HG03571 (cell line): ENCODE data around the gene USP17L17.
"Not testable (repeated sequence)": the region's sequence is repeated elsewhere in the genome, so short reads cannot be mapped to it uniquely, and the experiment has no call there.

Experiments
- ATAC-seq: cut with Tn5 transposase; IDR thresholded peaks from one replicate; pipeline ENCODE4 v1.9.1; 2021; ENCODE audit not compliant: unreplicated experiment

Gene USP17L17, protein sequence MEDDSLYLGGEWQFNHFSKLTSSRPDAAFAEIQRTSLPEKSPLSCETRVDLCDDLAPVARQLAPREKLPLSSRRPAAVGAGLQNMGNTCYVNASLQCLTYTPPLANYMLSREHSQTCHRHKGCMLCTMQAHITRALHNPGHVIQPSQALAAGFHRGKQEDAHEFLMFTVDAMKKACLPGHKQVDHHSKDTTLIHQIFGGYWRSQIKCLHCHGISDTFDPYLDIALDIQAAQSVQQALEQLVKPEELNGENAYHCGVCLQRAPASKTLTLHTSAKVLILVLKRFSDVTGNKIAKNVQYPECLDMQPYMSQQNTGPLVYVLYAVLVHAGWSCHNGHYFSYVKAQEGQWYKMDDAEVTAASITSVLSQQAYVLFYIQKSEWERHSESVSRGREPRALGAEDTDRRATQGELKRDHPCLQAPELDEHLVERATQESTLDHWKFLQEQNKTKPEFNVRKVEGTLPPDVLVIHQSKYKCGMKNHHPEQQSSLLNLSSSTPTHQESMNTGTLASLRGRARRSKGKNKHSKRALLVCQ

DNA sequence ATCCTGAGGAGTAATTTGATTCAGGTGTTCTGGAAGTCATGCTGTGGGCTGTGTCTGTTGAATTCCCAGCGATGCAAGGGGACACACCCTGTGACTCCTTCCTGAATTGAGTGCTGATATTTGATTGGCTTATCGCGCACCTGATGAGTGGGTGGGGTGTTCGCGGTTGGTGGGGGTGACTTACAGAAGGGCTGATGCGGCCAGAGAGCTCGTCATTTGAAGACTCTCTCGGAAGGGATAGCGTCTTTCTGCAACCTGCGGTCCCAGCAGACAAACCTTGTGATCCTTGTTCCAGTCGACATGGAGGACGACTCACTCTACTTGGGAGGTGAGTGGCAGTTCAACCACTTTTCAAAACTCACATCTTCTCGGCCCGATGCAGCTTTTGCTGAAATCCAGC is at the start of gene USP17L17:
TSS of gene USP17L17 (plus strand) at position 301 of the 400 bp plus-strand sequence. CDS start at position 301, 0 bp downstream.
- not testable (repeated sequence) for ATAC-seq

DNA sequence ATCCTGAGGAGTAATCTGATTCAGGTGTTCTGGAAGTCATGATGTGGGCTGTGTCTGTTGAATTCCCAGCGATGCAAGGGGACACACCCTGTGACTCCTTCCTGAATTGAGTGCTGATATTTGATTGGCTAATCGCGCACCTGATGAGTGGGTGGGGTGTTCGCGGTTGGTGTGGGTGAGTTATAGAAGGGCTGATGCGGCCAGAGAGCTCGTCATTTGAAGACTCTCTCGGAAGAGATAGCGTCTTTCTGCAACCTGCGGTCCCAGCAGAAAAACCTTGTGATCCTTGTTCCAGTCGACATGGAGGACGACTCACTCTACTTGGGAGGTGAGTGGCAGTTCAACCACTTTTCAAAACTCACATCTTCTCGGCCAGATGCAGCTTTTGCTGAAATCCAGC is 33.3 kb upstream of the USP17L17 start, which contains the start of gene USP17L10:
TSS of gene USP17L10 (plus strand) at position 301 of the 400 bp plus-strand sequence. CDS start at position 301, 0 bp downstream.
- not testable (repeated sequence) for ATAC-seq

DNA sequence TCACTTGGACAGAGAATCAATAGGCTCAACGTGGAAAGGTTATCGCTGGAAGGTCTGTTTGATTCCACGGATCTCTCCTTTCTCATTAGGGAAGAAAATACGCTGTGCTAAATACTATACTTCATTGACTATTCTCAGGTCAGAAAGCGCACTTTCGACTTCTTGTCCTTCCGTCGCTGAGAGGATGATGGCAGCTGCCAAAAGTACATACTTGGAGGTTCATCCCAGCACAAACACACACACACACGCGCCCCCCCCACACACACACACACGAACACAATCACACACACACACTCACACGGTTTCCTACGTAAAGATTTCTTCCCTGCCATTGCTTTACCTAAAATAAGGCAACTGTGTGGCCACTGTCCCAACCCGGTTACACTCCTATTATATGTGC is 29.0 kb upstream of the USP17L17 start:
- not testable (repeated sequence) for ATAC-seq

DNA sequence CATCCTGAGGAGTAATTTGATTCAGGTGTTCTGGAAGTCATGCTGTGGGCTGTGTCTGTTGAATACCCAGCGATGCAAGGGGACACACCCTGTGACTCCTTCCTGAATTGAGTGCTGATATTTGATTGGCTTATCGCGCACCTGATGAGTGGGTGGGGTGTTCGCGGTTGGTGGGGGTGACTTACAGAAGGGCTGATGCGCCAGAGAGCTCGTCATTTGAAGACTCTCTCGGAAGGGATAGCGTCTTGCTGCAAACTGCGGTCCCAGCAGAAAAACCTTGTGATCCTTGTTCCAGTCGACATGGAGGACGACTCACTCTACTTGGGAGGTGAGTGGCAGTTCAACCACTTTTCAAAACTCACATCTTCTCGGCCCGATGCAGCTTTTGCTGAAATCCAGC is 28.6 kb upstream of the USP17L17 start, which contains the start of gene USP17L11:
TSS of gene USP17L11 (plus strand) at position 301 of the 400 bp plus-strand sequence. CDS start at position 301, 0 bp downstream.
- ATAC-seq, result not testable (repeated sequence)

DNA sequence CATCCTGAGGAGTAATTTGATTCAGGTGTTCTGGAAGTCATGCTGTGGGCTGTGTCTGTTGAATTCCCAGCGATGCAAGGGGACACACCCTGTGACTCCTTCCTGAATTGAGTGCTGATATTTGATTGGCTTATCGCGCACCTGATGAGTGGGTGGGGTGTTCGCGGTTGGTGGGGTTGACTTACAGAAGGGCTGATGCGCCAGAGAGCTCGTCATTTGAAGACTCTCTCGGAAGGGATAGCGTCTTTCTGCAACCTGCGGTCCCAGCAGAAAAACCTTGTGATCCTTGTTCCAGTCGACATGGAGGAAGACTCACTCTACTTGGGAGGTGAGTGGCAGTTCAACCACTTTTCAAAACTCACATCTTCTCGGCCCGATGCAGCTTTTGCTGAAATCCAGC is 23.8 kb upstream of the USP17L17 start, which contains the start of gene USP17L12:
TSS of gene USP17L12 (plus strand) at position 301 of the 400 bp plus-strand sequence. CDS start at position 301, 0 bp downstream.
- ATAC-seq, result not testable (repeated sequence)

DNA sequence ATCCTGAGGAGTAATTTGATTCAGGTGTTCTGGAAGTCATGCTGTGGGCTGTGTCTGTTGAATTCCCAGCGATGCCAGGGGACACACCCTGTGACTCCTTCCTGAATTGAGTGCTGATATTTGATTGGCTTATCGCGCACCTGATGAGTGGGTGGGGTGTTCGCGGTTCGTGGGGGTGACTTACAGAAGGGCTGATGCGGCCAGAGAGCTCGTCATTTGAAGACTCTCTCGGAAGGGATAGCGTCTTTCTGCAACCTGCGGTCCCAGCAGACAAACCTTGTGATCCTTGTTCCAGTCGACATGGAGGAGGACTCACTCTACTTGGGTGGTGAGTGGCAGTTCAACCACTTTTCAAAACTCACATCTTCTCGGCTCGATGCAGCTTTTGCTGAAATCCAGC is 19.1 kb upstream of the USP17L17 start, which contains the start of gene USP17L13:
TSS of gene USP17L13 (plus strand) at position 301 of the 400 bp plus-strand sequence. CDS start at position 301, 0 bp downstream.
- not testable (repeated sequence) for ATAC-seq

DNA sequence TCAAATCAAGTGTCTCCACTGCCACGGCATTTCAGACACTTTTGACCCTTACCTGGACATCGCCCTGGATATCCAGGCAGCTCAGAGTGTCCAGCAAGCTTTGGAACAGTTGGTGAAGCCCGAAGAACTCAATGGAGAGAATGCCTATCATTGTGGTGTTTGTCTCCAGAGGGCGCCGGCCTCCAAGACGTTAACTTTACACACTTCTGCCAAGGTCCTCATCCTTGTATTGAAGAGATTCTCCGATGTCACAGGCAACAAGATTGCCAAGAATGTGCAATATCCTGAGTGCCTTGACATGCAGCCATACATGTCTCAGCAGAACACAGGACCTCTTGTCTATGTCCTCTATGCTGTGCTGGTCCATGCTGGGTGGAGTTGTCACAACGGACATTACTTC is 13.4 kb upstream of the USP17L17 start:
- not testable (repeated sequence) for ATAC-seq

DNA sequence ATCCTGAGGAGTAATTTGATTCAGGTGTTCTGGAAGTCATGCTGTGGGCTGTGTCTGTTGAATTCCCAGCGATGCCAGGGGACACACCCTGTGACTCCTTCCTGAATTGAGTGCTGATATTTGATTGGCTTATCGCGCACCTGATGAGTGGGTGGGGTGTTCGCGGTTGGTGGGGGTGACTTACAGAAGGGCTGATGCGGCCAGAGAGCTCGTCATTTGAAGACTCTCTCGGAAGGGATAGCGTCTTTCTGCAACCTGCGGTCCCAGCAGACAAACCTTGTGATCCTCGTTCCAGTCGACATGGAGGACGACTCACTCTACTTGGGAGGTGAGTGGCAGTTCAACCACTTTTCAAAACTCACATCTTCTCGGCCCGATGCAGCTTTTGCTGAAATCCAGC is 9.6 kb upstream of the USP17L17 start, which contains the start of gene USP17L15:
TSS of gene USP17L15 (plus strand) at position 301 of the 400 bp plus-strand sequence. CDS start at position 301, 0 bp downstream.
- ATAC-seq, result not testable (repeated sequence)

DNA sequence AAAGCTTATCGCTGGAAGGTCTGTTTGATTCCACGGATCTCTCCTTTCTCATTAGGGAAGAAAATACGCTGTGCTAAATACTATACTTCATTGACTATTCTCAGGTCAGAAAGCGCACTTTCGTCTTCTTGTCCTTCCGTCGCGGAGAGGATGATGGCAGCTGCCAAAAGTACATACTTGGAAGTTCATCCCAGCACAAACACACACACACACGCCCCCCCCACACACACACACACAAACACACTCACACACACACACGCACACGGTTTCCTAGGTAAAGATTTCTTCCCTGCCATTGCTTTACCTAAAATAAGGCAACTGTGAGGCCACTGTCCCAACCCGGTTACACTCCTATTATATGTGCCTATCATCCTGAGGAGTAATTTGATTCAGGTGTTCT is 5.2 kb upstream of the USP17L17 start:
- ATAC-seq, result not testable (repeated sequence)

DNA sequence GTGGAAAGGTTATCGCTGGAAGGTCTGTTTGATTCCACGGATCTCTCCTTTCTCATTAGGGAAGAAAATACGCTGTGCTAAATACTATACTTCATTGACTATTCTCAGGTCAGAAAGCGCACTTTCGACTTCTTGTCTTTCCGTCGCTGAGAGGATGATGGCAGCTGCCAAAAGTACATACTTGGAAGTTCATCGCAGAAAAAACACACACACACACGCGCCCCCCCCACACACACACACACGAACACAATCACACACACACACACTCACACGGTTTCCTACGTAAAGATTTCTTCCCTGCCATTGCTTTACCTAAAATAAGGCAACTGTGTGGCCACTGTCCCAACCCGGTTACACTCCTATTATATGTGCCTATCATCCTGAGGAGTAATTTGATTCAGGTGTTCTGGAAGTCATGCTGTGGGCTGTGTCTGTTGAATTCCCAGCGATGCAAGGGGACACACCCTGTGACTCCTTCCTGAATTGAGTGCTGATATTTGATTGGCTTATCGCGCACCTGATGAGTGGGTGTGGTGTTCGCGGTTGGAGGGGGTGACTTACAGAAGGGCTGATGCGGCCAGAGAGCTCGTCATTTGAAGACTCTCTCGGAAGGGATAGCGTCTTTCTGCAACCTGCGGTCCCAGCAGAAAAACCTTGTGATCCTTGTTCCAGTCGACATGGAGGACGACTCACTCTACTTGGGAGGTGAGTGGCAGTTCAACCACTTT is 4.4 kb downstream of the USP17L17 start, which contains the start of gene USP17L18:
TSS of gene USP17L18 (plus strand) at position 678 of the 728 bp plus-strand sequence. CDS start at position 678, 0 bp downstream.
- ATAC-seq, result not testable (repeated sequence)

DNA sequence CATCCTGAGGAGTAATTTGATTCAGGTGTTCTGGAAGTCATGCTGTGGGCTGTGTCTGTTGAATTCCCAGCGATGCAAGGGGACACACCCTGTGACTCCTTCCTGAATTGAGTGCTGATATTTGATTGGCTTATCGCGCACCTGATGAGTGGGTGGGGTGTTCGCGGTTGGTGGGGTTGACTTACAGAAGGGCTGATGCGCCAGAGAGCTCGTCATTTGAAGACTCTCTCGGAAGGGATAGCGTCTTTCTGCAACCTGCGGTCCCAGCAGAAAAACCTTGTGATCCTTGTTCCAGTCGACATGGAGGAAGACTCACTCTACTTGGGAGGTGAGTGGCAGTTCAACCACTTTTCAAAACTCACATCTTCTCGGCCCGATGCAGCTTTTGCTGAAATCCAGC is 9.4 kb downstream of the USP17L17 start, which contains the start of gene USP17L19:
TSS of gene USP17L19 (plus strand) at position 301 of the 400 bp plus-strand sequence. CDS start at position 301, 0 bp downstream.
- ATAC-seq, result not testable (repeated sequence)

DNA sequence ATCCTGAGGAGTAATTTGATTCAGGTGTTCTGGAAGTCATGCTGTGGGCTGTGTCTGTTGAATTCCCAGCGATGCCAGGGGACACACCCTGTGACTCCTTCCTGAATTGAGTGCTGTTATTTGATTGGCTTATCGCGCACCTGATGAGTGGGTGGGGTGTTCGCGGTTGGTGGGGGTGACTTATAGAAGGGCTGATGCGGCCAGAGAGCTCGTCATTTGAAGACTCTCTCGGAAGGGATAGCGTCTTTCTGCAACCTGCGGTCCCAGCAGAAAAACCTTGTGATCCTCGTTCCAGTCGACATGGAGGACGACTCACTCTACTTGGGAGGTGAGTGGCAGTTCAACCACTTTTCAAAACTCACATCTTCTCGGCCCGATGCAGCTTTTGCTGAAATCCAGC is 14.1 kb downstream of the USP17L17 start, which contains the start of gene USP17L20:
TSS of gene USP17L20 (plus strand) at position 301 of the 400 bp plus-strand sequence. CDS start at position 301, 0 bp downstream.
- ATAC-seq, result not testable (repeated sequence)

DNA sequence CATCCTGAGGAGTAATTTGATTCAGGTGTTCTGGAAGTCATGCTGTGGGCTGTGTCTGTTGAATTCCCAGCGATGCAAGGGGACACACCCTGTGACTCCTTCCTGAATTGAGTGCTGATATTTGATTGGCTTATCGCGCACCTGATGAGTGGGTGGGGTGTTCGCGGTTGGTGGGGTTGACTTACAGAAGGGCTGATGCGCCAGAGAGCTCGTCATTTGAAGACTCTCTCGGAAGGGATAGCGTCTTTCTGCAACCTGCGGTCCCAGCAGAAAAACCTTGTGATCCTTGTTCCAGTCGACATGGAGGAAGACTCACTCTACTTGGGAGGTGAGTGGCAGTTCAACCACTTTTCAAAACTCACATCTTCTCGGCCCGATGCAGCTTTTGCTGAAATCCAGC is 18.9 kb downstream of the USP17L17 start, which contains the start of gene USP17L21:
TSS of gene USP17L21 (plus strand) at position 301 of the 400 bp plus-strand sequence. CDS start at position 301, 0 bp downstream.
- not testable (repeated sequence) for ATAC-seq

DNA sequence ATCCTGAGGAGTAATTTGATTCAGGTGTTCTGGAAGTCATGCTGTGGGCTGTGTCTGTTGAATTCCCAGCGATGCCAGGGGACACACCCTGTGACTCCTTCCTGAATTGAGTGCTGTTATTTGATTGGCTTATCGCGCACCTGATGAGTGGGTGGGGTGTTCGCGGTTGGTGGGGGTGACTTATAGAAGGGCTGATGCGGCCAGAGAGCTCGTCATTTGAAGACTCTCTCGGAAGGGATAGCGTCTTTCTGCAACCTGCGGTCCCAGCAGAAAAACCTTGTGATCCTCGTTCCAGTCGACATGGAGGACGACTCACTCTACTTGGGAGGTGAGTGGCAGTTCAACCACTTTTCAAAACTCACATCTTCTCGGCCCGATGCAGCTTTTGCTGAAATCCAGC is 23.6 kb downstream of the USP17L17 start, which contains the start of gene USP17L22:
TSS of gene USP17L22 (plus strand) at position 301 of the 400 bp plus-strand sequence. CDS start at position 301, 0 bp downstream.
- ATAC-seq, result not testable (repeated sequence)

DNA sequence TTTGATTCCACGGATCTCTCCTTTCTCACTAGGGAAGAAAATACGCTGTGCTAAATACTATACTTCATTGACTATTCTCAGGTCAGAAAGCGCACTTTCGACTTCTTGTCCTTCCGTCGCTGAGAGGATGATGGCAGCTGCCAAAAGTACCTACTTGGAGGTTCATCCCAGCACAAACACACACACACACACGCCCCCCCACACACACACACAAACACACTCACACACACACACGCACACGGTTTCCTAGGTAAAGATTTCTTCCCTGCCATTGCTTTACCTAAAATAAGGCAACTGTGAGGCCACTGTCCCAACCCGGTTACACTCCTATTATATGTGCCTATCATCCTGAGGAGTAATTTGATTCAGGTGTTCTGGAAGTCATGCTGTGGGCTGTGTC is 28.0 kb downstream of the USP17L17 start:
- not testable (repeated sequence) for ATAC-seq
